IMR-90 (cell line): ENCODE results near the gene TRA2B. TPM values are rescaled to one million over a fixed set of nuclear protein-coding genes. Genes with fewer than 3 reads are reported as not detected.

Source experiments
- ATAC-seq: fragments of 200-7000 bp; cut with Tn5 transposase; 2 replicates; pipeline ENCODE4 v1.9.1; 2020; ENCODE audit warnings: low read depth, mild to moderate bottlenecking, moderate library complexity
- BruUV-seq: library from RNA; stranded (reverse); fragments of 400-500 nt; replicated peaks from 2 replicates; lab custom pipeline; 2021; lab: Mats Ljungman, UMichigan
- CTCF ChIA-PET: fragments of 300-600 bp; formaldehyde crosslinking; extraction: SDS; loops from one replicate; lab custom pipeline; 2021; ENCODE audit warnings: antibody characterized with exemption; lab: Yijun Ruan, JAX
- POLR2A ChIA-PET: fragments of 300-600 bp; sonication (Branson Sonifier 250); formaldehyde crosslinking; loops from one replicate; lab custom pipeline; 2022; ENCODE audit warnings: antibody characterized with exemption; ENCODE audit not compliant: unreplicated experiment; lab: Charles Lee
- DNase-seq: peaks from one replicate; pipeline ENCODE4 v3.0.0; 2013
- H2AFZ ChIP-seq: replicated peaks from 2 replicates; pipeline ENCODE3; 2013; ENCODE audit warnings: low read length, mild to moderate bottlenecking; ENCODE audit not compliant: poor library complexity
- H2AK5ac ChIP-seq: 2 replicates; pipeline ENCODE4 v1.6.1; 2013; ENCODE audit warnings: low read depth, low read length, inconsistent platforms
- H2AK9ac ChIP-seq: replicated peaks from 2 replicates; pipeline ENCODE3; 2013; ENCODE audit warnings: mild to moderate bottlenecking, low read depth, low read length, moderate library complexity; ENCODE audit not compliant: poor library complexity
- H2BK120ac ChIP-seq: 2 replicates; pipeline ENCODE4 v1.6.1; 2013; ENCODE audit warnings: low read depth, low read length, inconsistent platforms
- H2BK15ac ChIP-seq: 3 replicates; pipeline ENCODE4 v1.6.1; 2013; ENCODE audit warnings: low read depth, low read length, inconsistent platforms
- H2BK20ac ChIP-seq: 2 replicates; pipeline ENCODE4 v1.6.1; 2013; ENCODE audit warnings: low read depth, mild to moderate bottlenecking, inconsistent platforms, low read length, moderate library complexity
- H2BK5ac ChIP-seq: 2 replicates; pipeline ENCODE4 v1.6.1; 2013; ENCODE audit warnings: mild to moderate bottlenecking, low read depth, low read length, inconsistent platforms; ENCODE audit not compliant: poor library complexity, severe bottlenecking
- H3K14ac ChIP-seq: replicated peaks from 2 replicates; pipeline ENCODE4 v1.6.1; 2013; ENCODE audit warnings: low read depth, low read length, inconsistent platforms
- H3K18ac ChIP-seq: 2 replicates; pipeline ENCODE4 v1.6.1; 2013; ENCODE audit warnings: low read depth, low read length, control low read depth
- H3K23ac ChIP-seq: 2 replicates; pipeline ENCODE4 v1.6.1; 2013; ENCODE audit warnings: low read depth, low read length, inconsistent platforms
- H3K27ac ChIP-seq: 2 replicates; pipeline ENCODE4 v1.5.1; 2013; ENCODE audit warnings: mild to moderate bottlenecking, control low read depth, low read length; ENCODE audit not compliant: insufficient read depth
- H3K27me3 ChIP-seq: 2 replicates; pipeline ENCODE4 v1.6.1; 2013; ENCODE audit warnings: low read length; ENCODE audit not compliant: control insufficient read depth, insufficient read depth
- H3K36me3 ChIP-seq: 2 replicates; pipeline ENCODE4 v1.6.1; 2013; ENCODE audit warnings: low read length, mixed read lengths; ENCODE audit not compliant: control insufficient read depth, insufficient read depth
- H3K4ac ChIP-seq: 2 replicates; pipeline ENCODE4 v1.6.1; 2013; ENCODE audit warnings: low read depth, low read length, inconsistent platforms
- H3K4me1 ChIP-seq: 2 replicates; pipeline ENCODE4 v1.6.1; 2013; ENCODE audit warnings: low read length, mixed read lengths; ENCODE audit not compliant: control insufficient read depth, insufficient read depth
- H3K4me2 ChIP-seq: 2 replicates; pipeline ENCODE4 v1.6.1; 2013; ENCODE audit warnings: low read depth, mild to moderate bottlenecking, control low read depth, low read length, moderate library complexity
- H3K4me3 ChIP-seq: 2 replicates; pipeline ENCODE4 v1.5.1; 2013; ENCODE audit warnings: low read depth, mild to moderate bottlenecking, control low read depth, low read length, moderate library complexity; ENCODE audit not compliant: insufficient read depth
- H3K56ac ChIP-seq: 2 replicates; pipeline ENCODE4 v1.6.1; 2013; ENCODE audit warnings: low read length, inconsistent platforms; ENCODE audit not compliant: insufficient read depth; ENCODE audit errors: extremely low read depth
- H3K79me1 ChIP-seq, 2 experiments: 2 replicates each; pipeline ENCODE4 v1.6.1; 2013; ENCODE audit warnings: low read length in 2 of 2, inconsistent platforms in 1 of 2, low read depth in 1 of 2
- H3K9ac ChIP-seq: 2 replicates; pipeline ENCODE4 v1.6.1; 2013; ENCODE audit warnings: low read depth, low read length, control low read depth
- H3K9me1 ChIP-seq: 2 replicates; pipeline ENCODE4 v1.6.1; 2013; ENCODE audit warnings: low read length, inconsistent platforms; ENCODE audit not compliant: insufficient read depth
- H3K9me3 ChIP-seq: 2 replicates; pipeline ENCODE4 v1.6.1; 2013; ENCODE audit warnings: low read length; ENCODE audit not compliant: control insufficient read depth, insufficient read depth
- H4K20me1 ChIP-seq: 2 replicates; pipeline ENCODE4 v1.6.1; 2013; ENCODE audit warnings: low read length, inconsistent platforms; ENCODE audit not compliant: insufficient read depth
- H4K5ac ChIP-seq: 2 replicates; pipeline ENCODE4 v1.6.1; 2013; ENCODE audit warnings: mild to moderate bottlenecking, low read depth, low read length, control low read depth
- H4K8ac ChIP-seq, 2 experiments: 2 replicates each; pipeline ENCODE4 v1.6.1; 2013; ENCODE audit warnings: low read depth in 2 of 2, low read length in 2 of 2, control low read depth in 1 of 2, inconsistent platforms in 1 of 2
- H4K91ac ChIP-seq: 2 replicates; pipeline ENCODE4 v1.6.1; 2013; ENCODE audit warnings: low read depth, low read length, inconsistent platforms; ENCODE audit not compliant: insufficient read depth
- CHD1 ChIP-seq: IDR thresholded peaks from 2 replicates; pipeline ENCODE4 v1.6.1; 2012; ENCODE audit warnings: low read depth, low read length, improper control_type of control experiment
- MXI1 ChIP-seq: IDR thresholded peaks from 2 replicates; pipeline ENCODE4 v1.6.1; 2012; ENCODE audit warnings: low read depth, mild to moderate bottlenecking, low read length, moderate library complexity, borderline replicate concordance
- NFE2L2 ChIP-seq: fragments of 150-350 bp; IDR thresholded peaks from 2 replicates; pipeline ENCODE4 v1.6.1; 2016; ENCODE audit warnings: low read depth, mild to moderate bottlenecking, low read length
- RAD21 ChIP-seq: IDR thresholded peaks from 2 replicates; pipeline ENCODE4 v1.6.1; 2012; ENCODE audit warnings: low read length, improper control_type of control experiment
- RFX5 ChIP-seq: IDR thresholded peaks from 2 replicates; pipeline ENCODE4 v1.8.0; 2012; ENCODE audit warnings: low read depth, mild to moderate bottlenecking, low read length, moderate library complexity
- WGBS, 2 experiments: methylation state at CpG; one replicate each; pipeline versions ENCODE4 v1.1.5 to v1.1.7; 2013; ENCODE audit warnings: missing lambda C conversion rate in 2 of 2; ENCODE audit not compliant: insufficient read length in 1 of 2; ENCODE audit errors: extremely low coverage in 2 of 2; 5-methylcytosine and 5-hydroxymethylcytosine counted together
- dilution Hi-C: fragments of 300-500 bp; cut with HindIII; formaldehyde crosslinking; loops from one replicate; pipeline ENCODE4 v1.14.3; 2018; ENCODE audit warnings: low sequenced_read_pairs; ENCODE audit not compliant: unreplicated experiment
- in situ Hi-C: fragments of 300-500 bp; cut with MboI; formaldehyde crosslinking; loops from 3 replicates; pipeline ENCODE4 v1.14.3; 2019; ENCODE audit warnings: low sequenced_read_pairs, inconsistent platforms, mixed read lengths
- intact Hi-C: fragments of 100-400 bp; cut with micrococcal nuclease; formaldehyde crosslinking; loops from 2 replicates; pipeline ENCODE4 v1.10.0; 2022
- polyA plus RNA-seq, 3 experiments: library from polyadenylated mRNA; depleted of rRNA; stranded (reverse); fragments of >200 nt; gene quantifications; 2 replicates each; pipeline ENCODE4 v1.2.3, GENCODE V29; 2012; ENCODE audit warnings: low replicate concordance in 1 of 3
- total RNA-seq: library from RNA; depleted of rRNA; stranded (reverse); fragments of >200 nt; gene quantifications from 2 replicates; pipeline ENCODE4 v1.2.3, GENCODE V29; 2012

TRA2B gene
- total and polyA plus RNA-seq, 2 of the 4 experiments (the other 2 are of a cell fraction), result 127 to 208 TPM

DNA sequence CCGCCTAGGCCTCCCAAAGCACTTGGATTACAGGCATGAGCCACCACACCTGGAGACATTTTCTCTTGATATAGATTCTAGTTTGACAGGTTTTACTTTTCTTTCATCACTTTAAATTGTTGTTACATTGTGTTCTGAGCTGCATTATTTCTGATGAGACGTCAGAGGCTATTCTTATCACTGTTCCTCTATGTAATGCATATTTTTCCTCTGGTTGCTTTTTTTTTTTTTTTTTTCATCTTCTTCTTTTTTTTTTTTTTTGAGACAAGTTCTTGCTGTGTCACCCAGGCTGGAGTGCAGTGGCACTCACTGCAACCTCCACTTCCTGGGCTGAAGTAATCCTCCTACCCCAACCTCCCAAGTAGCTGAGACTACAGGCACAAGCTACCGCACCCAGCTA, 41.2 kb downstream of the TRA2B start:
- Histone ChIP-seq H2AFZ (no peak overlapping the region), H3K18ac (no peak overlapping the region), H2AK9ac (no peak overlapping the region), H3K9me1 (no peaks in the 10 kb centered on the region), H3K4me3 (no peak overlapping the region), H3K56ac (no peak overlapping the region), H2BK20ac (no peak overlapping the region), H4K91ac (no peak overlapping the region), H3K27me3 (peaks cover 4% of the 10 kb centered on the region), H4K20me1 (no peaks in the 10 kb centered on the region; the same call in 1 of the 2 replicates), H2AK5ac (no peak overlapping the region), H2BK15ac (no peak overlapping the region), H2BK5ac (no peak overlapping the region), H2BK120ac (no peak overlapping the region), H3K4me1 (no peaks in the 10 kb centered on the region), H3K79me1 (no peaks in the 10 kb centered on the region), H4K5ac (no peak overlapping the region), H3K4ac (no peak overlapping the region), H3K23ac (no peak overlapping the region), H3K36me3 (no peaks in the 10 kb centered on the region), H3K9ac (no peak overlapping the region), H4K8ac (no peak overlapping the region), H3K27ac (no peak overlapping the region), H3K14ac (no peak overlapping the region), H3K9me3 (no peaks in the 10 kb centered on the region), H3K4me2 (no peak overlapping the region)
- ChIA-PET CTCF (no interaction called here), POLR2A (no interaction called here)
- no CpG with 5 or more reads among the region's 3 CpGs for WGBS, 2 experiments
- ATAC-seq (no peak), DNase-seq (no peak)
- in situ Hi-C loops (no loop called here), dilution Hi-C loops (no loop called here), intact Hi-C loops (no loop called here)
- no TSS peak for BruUV-seq
- TF ChIP-seq RFX5 (no peak), MXI1 (no peak), CHD1 (no peak), RAD21 (no peak), NFE2L2 (no peak)
